GM12874 (cell line): Measurements from ENCODE around the gene PLD1.

Experiments
- TF ChIP-seq, protein P1 (sequence below): IDR thresholded peaks from 2 replicates; pipeline ENCODE4 v1.5.1; 2011; ENCODE audit warnings: low read depth, mild to moderate bottlenecking, control low read depth, low read length, moderate library complexity; ENCODE audit not compliant: insufficient read depth

PLD1 gene

DNA sequence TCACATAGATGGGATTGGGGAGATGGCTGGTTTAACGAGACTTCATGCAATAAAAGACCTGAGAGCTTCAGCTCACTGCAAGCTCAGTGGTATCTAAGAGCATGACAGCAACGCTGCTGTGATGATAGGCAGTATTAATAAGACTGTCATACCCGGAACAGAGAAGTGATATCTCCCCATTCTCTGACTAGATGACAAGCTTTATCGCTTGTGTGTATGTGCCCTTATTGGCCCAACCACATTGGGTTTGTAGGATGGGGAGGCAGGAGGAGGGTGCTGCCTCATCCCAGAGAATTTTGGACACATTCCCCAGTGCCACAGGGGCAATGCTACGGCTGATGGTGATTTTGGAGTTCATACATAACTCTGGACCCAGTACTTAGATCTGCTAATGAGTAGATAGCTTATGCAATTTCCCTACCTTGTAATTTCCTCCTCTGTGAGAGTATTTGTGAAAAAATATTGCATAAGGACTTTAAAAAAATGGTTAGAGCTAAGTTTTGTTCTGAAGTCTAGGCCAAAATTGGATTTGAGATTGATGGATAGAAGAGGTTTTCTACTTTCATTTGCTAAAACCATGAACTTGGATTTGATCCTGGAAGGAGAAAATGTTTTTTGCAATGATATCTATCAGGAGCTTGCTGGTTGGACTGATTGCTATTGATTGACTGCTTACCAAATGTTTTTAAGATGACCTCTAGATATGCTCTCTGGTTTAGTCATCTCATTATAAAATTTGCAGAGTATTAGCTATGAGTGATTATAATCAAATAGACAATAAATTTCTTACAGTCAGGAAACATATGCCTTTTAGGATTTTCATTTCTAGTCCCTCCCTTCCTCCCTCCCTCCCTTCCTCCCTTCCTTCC, 18.9 kb upstream of the PLD1 start:
- TF ChIP-seq, protein P1, sequence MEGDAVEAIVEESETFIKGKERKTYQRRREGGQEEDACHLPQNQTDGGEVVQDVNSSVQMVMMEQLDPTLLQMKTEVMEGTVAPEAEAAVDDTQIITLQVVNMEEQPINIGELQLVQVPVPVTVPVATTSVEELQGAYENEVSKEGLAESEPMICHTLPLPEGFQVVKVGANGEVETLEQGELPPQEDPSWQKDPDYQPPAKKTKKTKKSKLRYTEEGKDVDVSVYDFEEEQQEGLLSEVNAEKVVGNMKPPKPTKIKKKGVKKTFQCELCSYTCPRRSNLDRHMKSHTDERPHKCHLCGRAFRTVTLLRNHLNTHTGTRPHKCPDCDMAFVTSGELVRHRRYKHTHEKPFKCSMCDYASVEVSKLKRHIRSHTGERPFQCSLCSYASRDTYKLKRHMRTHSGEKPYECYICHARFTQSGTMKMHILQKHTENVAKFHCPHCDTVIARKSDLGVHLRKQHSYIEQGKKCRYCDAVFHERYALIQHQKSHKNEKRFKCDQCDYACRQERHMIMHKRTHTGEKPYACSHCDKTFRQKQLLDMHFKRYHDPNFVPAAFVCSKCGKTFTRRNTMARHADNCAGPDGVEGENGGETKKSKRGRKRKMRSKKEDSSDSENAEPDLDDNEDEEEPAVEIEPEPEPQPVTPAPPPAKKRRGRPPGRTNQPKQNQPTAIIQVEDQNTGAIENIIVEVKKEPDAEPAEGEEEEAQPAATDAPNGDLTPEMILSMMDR = no peak

GRCh38 chr3:171827836-171828458, 17.7 kb upstream of the PLD1 start:
- TF ChIP-seq, protein P1 = no peak

DNA sequence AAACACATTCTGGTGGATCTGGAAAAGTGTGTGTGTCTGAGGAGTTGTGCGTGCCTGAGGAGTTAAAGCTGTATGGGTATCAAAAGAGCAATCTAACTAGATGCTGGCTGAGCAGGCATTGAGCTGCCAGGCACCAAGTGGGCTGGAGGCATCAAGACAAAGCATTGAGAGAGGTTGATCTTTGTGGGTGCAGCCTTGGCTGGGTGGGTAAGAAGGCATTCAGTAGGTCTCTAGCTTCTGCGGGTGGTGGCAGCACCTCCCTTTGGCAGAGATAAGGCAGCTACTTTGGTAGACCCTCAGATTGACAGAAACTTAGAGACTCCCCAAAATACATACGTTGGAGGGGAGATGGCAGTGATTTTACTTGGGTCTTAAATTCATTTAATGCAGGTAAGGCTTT, 17.1 kb upstream of the PLD1 start:
- TF ChIP-seq, protein P1 = no peak

DNA sequence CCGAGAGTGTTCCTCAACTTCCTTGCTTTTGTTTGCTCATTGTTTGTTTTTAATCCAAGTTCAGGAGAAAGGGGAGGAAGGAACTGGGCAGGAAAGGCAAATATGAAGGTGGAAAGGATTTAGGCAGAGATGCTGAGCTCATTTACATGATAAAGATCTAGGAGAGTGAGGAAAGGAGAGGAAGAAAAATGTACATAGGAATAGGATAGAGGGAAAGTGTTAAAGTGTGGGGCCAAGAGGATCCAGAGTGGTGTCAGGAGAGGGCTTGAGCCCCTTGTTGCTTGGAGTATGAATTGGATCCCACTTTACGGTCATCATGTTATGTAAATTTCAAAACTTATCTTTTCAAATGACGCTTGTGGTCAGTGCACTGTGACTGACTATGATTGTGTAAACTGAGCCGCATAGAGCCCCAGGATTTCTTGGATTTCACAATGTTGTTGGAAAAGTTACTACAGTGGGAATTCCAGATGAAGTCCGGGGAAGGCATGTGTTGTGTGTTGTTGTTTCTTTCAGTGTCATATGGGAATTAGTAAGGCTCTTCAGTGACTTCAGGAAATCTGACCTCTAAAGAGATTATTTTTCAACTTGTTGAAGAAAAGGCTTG, 15.0 kb upstream of the PLD1 start:
- TF ChIP-seq, protein P1 = no peak

- TF ChIP-seq, protein P1 = no peak
These were observed 14.5 kb upstream of the PLD1 start for GRCh38 chr3:171824824-171825221.

DNA sequence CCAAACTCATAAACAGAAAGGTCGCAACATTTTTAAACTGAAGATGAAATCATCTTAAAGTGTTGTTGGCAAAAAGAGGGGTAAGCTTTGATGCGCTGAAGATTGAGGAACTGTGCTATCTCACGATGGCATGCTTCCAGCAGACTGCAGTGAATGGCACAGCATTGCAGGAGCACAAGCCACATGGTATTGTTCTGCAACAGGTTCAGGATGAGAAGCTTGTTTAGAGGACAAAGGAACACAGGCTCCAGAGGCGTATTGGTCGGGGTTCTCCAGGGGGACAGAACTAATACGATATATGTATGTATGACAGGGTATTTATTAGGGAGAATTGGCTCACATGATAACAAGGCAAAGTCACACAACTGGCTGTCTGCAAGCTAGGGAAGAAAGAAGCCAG, 13.8 kb upstream of the PLD1 start:
- TF ChIP-seq, protein P1 = no peak

GRCh38 chr3:171822431-171823106, 12.3 kb upstream of the PLD1 start:
- TF ChIP-seq, protein P1 = no peak
